GM23248 (cell line): ENCODE data around the gene CHDH.

Experiments
- EZH2 ChIP-seq: fragments of 200-600 bp; sonication (generic); IDR thresholded peaks from 2 replicates; pipeline ENCODE4 v1.6.1; 2018; ENCODE audit warnings: antibody characterized with exemption, mild to moderate bottlenecking; ENCODE audit not compliant: insufficient read depth, poor library complexity, severe bottlenecking
- EZH2phosphoT487 ChIP-seq: fragments of 200-600 bp; sonication (generic); IDR thresholded peaks from 2 replicates; pipeline ENCODE4 v1.6.1; 2018; ENCODE audit warnings: antibody characterized with exemption, moderate library complexity, mild to moderate bottlenecking, low read depth; ENCODE audit not compliant: insufficient read depth

DNA sequence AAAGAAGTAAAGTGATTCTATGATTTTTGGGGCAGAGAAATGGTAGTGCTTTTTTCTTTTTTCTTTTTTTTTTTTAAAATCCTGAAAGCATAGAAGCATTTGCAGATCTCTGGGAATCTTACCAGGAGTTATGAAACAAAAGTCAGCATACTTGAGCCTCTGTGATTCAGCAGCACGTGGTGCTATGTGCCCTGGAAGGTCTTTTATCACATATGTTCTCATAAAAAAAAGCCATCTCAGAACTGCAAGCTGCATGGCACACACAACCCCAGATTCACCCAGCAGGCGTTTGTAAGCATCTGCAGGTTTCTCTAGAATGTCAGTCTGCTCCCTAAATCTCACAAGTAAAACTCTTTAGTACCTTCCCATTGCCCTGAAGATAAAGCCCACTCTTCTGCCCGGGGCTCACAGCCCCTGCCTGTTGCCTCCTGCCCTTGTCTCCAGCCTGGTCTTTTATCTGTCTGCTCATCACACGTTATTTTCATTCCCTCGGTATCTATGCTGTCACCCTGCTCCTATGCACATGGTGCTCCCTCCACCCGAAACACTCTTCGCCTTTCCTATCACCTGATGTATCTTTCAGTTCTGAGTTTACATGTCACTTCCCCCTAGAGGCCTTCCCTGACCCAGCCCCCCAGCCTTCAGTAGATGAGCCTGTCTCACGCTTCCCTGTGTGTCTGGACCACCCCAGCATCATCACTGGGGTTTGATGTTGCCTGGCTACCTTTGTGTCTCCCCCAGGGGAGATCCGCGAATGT, 72.4 kb downstream of the CHDH start:
- TF ChIP-seq EZH2 = no peak
- no peak for TF ChIP-seq EZH2phosphoT487
